Mucosa of rectum (tissue), 2 donors: Measurements from ENCODE around the gene CEACAM4.

Source experiments
- H3K27ac ChIP-seq, 2 donors: one replicate each; pipeline ENCODE4 v1.7.0; 2013; ENCODE audit warnings: inconsistent platforms in 2 of 2, low read depth in 2 of 2, low read length in 2 of 2
- H3K27me3 ChIP-seq, 2 donors: one replicate each; pipeline ENCODE4 v1.7.0; 2013; ENCODE audit warnings: low read length in 2 of 2; ENCODE audit not compliant: control insufficient read depth in 2 of 2, insufficient read depth in 2 of 2
- H3K36me3 ChIP-seq, 2 donors: one replicate each; pipeline ENCODE4 v1.7.0; 2013; ENCODE audit warnings: low read length in 2 of 2; ENCODE audit not compliant: control insufficient read depth in 2 of 2, insufficient read depth in 2 of 2
- H3K4me1 ChIP-seq, 2 donors: one replicate each; pipeline ENCODE4 v1.7.0; 2013; ENCODE audit warnings: low read length in 2 of 2, mild to moderate bottlenecking in 1 of 2; ENCODE audit not compliant: control insufficient read depth in 2 of 2, insufficient read depth in 2 of 2
- H3K4me3 ChIP-seq, 2 donors: one replicate each; pipeline ENCODE4 v1.7.0; 2013; ENCODE audit warnings: low read length in 2 of 2
- H3K9ac ChIP-seq, 2 donors: one replicate each; pipeline ENCODE4 v1.7.0; 2013; ENCODE audit warnings: low read length in 2 of 2, low read depth in 1 of 2, mild to moderate bottlenecking in 1 of 2
- H3K9me3 ChIP-seq, 2 donors: one replicate each; pipeline ENCODE4 v1.7.0; 2013; ENCODE audit warnings: low read length in 2 of 2; ENCODE audit not compliant: control insufficient read depth in 2 of 2
- donor health status: healthy.
- donor health status: Normal muscosa, but diverticular disease.

The CEACAM4 gene

DNA sequence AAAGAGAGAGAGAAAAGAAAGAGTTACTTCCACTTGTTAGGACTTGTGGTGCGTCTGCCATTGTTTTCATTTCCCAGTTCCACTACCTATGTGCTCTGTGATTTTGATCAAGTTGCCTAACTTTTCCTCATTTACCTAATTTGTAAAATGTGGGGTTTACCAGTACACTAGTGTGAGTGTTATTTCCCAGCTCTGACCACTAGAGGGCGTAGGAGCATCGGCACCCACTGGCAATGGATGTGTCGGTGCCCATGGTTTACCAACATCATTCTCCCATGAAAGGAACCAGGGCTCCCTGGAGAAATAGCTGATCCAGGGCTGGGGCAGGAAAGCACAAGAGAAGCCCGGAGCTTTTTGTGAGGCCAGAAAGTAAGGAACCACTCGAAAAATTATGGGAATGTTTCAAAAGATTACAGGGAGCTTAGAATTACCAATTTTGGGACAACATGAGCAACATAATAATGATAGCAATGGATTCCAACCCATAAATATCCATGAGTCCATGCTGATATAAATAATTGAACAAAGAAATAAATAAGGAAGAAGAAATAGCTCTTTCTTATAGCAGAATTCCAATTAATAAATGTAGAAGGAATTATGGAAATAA, 15.1 kb upstream of the CEACAM4 start:
- H3K9me3 ChIP-seq = no peaks in the 10 kb centered on the region
- no peak overlapping the region for H3K4me3 ChIP-seq
- no peaks in the 10 kb centered on the region for H3K36me3 ChIP-seq
- peaks cover 3 to 6% of the 10 kb centered on the region in 2 donors for H3K27me3 ChIP-seq
- no peak overlapping the region for H3K27ac ChIP-seq
- no peak overlapping the region for H3K9ac ChIP-seq
- no peaks in the 10 kb centered on the region for H3K4me1 ChIP-seq

DNA sequence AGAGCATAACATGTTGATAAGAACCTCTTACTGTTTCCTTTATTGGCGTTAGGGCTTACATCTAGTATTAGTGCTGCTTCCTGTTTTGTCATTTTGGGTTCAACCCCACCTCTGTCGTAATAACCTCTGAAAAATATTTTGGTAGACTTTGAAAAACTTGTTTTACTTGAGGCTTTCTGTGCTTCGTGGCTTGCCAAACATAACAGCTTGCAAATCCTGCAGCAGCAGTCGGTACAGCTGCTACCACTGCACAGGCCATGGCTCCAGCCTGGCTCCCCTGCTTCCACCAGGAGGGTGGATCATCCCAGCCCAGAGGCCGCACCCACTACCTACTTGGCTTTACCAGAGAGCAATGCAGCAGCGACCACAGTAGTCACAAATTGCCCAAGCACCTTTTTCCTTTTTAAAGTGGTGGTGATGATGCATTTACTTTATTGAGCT, 11.8 kb upstream of the CEACAM4 start:
- H3K9ac ChIP-seq = no peak overlapping the region
- H3K9me3 ChIP-seq = no peaks in the 10 kb centered on the region
- H3K4me1 ChIP-seq = no peaks in the 10 kb centered on the region
- H3K4me3 ChIP-seq = no peak overlapping the region
- H3K27me3 ChIP-seq = peaks cover 3 to 6% of the 10 kb centered on the region in 2 donors
- no peak overlapping the region for H3K27ac ChIP-seq
- no peaks in the 10 kb centered on the region for H3K36me3 ChIP-seq

DNA sequence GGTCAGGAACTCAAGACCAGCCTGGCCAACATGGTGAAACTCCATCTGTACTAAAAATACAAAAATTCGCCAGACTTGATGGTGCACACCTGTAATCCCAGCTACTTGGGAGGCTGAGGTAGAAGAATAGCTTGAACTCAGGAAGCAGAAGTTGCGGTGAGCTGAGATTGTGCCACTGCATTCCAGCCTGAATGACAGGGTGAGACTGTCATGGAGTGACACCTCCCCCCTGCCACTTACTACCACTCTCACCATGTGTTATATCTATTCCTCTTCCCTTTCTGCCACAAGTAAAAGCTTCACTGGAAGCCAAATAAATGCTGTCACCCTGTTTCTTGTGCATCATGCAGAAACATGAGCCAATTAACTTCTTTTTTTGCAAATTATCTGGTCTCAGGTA, 10.6 kb upstream of the CEACAM4 start:
- no peaks in the 10 kb centered on the region for H3K4me1 ChIP-seq

DNA sequence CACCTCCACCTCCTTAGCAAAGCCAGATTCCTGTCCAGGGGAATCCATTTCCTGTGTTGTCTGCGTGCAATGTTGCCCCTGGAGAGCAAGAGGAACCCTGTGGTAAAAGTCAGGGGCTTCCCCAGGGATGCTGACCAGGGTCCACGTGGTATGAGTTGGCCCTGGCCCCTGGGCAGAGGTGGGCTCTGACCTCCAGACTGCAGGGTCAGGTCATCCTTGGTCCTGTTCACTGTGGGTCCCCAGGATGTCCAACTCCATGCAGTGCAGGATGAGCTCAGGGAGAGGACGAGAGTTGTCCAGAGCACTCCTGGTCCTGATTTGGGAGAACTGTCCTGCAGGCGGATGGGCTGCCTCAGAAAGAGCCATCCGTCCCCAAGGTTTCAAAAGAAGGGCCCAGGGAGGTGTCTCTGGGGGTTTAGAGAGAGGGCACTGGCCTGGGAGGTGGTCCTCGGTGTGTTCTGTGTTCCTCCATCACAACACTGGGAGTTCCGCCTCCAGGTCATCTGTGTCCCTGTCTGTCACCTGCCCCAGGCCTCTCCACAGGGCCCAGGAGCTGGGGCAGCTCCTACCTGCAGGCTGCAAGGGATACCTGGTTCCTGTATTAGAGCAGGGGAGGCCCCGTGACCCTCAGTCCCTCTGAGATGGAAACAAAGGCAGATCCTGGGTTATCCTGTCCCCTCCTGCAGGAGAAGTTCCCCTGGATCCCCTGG, 1.2 kb upstream of the CEACAM4 start:
- Histone ChIP-seq H3K4me3 (no peak overlapping the region), H3K36me3 (no peaks in the 10 kb centered on the region), H3K4me1 (no peaks in the 10 kb centered on the region), H3K9me3 (no peaks in the 10 kb centered on the region), H3K27me3 (peaks cover 3 to 11% of the 10 kb centered on the region in 2 donors), H3K9ac (no peak overlapping the region), H3K27ac (no peak overlapping the region)

More for the DNA sequence above, 10.6 kb upstream of the CEACAM4 start:
- H3K4me3 ChIP-seq = no peak overlapping the region
- no peak overlapping the region for H3K9ac ChIP-seq
- H3K27ac ChIP-seq = no peak overlapping the region
- H3K36me3 ChIP-seq = no peaks in the 10 kb centered on the region
- no peaks in the 10 kb centered on the region for H3K9me3 ChIP-seq
- H3K27me3 ChIP-seq = peaks cover 3 to 6% of the 10 kb centered on the region in 2 donors

DNA sequence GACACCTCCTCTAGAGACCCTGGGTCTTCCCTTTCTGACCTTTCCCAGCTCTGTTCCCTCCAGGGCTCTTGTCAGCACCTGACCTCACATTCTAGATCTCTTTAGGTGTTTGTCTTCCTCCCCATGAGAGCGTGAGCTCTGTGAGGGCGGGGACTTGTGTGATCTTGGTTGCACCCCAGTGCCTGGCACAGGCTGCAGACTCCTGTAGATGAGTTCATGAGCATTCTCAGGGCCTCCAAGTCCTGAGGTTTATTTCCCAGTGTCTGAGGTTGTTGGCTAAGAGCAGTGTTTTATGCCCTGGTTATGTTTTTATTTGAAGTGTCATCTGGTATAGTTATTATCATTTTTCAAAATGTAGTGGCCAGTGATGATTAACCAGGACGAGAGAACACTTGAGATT, 596 bp downstream of the CEACAM4 start:
- H3K4me1 ChIP-seq = no peaks in the 10 kb centered on the region
- H3K4me3 ChIP-seq = peak overlapping the region in 1 of 2 donors; percentile 28
- no peaks in the 10 kb centered on the region for H3K9me3 ChIP-seq
- peaks cover 3 to 11% of the 10 kb centered on the region in 2 donors for H3K27me3 ChIP-seq
- H3K27ac ChIP-seq = no peak overlapping the region
- H3K9ac ChIP-seq = no peak overlapping the region
- no peaks in the 10 kb centered on the region for H3K36me3 ChIP-seq

DNA sequence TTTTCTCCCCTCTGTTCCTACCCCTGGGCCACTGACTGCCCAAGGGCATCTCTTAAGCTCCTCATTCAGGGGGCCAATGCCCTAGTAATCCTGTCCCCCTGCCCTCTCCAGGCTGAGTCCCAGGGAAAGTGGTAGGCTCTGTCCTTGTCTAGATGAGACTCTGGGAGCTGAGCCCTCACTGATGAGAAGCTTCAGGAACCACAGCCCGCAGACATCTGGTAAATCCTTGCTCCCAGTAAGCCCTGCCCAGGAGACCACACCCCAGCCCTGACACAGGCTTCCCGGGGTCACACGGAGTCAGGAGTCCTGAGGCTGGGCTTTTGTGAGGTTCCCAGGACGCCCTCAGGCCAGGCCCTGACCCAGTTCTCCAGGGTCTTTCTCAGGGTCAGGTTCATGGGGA, 1.9 kb downstream of the CEACAM4 start:
- Histone ChIP-seq H3K27ac (no peak overlapping the region), H3K9ac (no peak overlapping the region), H3K27me3 (peaks cover 3 to 11% of the 10 kb centered on the region in 2 donors), H3K36me3 (no peaks in the 10 kb centered on the region), H3K4me3 (no peak overlapping the region), H3K4me1 (no peaks in the 10 kb centered on the region), H3K9me3 (no peaks in the 10 kb centered on the region)

DNA sequence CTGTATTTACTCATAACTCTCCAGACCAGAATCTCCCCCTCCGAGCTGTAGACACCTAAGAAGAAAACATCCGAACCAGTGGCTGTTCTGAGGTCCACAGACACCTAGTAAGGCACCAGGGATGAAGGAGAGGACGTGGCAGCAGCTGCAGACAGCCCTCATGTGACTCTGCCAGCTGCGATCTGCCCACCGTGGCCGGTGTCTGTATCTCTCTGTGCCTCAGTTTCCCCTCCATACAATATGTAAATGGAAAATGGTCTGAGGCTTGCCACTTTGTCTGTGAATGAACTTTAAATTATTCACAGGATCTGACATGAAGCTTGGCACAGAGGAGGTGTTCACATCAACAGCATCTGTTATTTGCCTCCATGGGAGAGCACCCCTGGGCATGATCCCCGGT, 2.4 kb downstream of the CEACAM4 start:
- Histone ChIP-seq H3K27ac (no peak overlapping the region), H3K4me3 (no peak overlapping the region), H3K9ac (no peak overlapping the region), H3K9me3 (no peaks in the 10 kb centered on the region), H3K36me3 (no peaks in the 10 kb centered on the region), H3K4me1 (no peaks in the 10 kb centered on the region), H3K27me3 (peaks cover 3 to 11% of the 10 kb centered on the region in 2 donors)

DNA sequence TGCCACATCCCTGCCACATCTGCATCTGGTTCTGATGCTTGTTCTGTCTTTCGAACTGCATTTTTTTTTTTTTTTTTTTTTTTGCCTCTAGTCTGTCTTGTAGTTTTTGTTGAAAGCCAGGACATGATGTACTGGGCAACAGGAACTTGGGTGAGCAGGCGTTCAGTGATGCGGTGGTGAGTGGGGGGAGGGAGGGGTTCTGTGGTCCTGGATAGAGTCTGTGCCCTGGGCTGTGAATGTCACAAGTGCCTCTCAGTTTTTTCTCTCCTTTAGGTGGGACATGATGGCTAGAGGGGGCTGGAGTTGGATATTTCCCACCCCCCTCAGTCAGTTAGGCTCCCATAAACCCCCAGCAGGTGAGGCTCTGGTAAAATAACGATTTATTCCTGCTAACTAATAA, 3.5 kb downstream of the CEACAM4 start:
- Histone ChIP-seq H3K4me1 (no peaks in the 10 kb centered on the region), H3K27ac (no peak overlapping the region), H3K9ac (no peak overlapping the region), H3K36me3 (no peaks in the 10 kb centered on the region), H3K4me3 (no peak overlapping the region), H3K27me3 (peaks cover 3 to 11% of the 10 kb centered on the region in 2 donors), H3K9me3 (no peaks in the 10 kb centered on the region)

DNA sequence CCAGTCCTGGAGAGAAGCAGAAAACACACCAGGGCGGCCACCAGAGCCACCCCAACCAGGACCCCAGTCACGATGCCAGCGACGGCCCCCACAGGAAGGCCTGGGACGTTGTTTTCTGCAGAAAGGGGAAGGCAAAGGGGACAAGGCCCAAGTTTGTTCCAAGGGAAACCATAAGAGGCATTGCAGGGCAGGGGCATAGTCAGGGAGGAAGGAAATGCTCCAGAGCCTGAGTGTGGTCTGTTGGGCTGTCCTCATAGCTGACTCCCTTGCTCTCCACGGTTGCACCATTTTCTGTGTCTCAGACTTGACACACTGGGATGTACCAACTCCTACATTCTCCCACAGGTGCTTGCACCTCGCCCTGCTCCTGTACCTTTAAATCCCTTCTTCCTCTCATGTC, 5.2 kb downstream of the CEACAM4 start:
- H3K36me3 ChIP-seq = no peaks in the 10 kb centered on the region
- H3K9me3 ChIP-seq = no peaks in the 10 kb centered on the region
- no peak overlapping the region for H3K27ac ChIP-seq
- no peaks in the 10 kb centered on the region for H3K4me1 ChIP-seq
- H3K27me3 ChIP-seq = peaks cover 0 to 4% of the 10 kb centered on the region in 2 donors
- H3K4me3 ChIP-seq = no peak overlapping the region
- H3K9ac ChIP-seq = no peak overlapping the region

DNA sequence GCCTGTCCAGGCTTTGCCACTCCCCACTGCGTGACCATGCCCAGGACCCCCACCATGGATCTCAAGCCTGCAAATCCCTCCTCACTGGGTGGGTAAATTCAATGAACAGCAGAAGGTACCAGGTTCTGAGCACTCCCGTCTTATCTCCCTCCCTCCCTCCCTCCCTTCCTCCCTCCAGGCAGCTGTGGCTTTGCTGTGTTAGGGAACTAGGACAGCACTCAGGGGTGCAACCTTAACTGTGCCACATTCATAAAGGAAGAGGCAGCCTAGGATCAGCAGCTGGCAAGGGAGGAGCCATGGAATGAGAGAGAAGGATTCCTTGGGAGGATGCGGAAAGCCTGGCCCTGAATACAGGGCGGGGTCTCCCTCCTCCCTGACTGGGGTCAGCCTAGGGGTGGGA, 5.6 kb downstream of the CEACAM4 start:
- Histone ChIP-seq H3K27me3 (peaks cover 0 to 2% of the 10 kb centered on the region in 2 donors), H3K36me3 (no peaks in the 10 kb centered on the region), H3K27ac (no peak overlapping the region), H3K9ac (no peak overlapping the region), H3K4me1 (no peaks in the 10 kb centered on the region), H3K4me3 (no peak overlapping the region), H3K9me3 (no peaks in the 10 kb centered on the region)
